H1 (cell line): ENCODE measurements around the gene GALNT13. TPM values are rescaled to one million over a fixed set of nuclear protein-coding genes. Genes with fewer than 3 reads are reported as not detected.

Experiments
- CTCF ChIA-PET: fragments of 300-600 bp; sonication (Branson Sonifier 250); formaldehyde crosslinking; loops from one replicate; lab custom pipeline; 2021; ENCODE audit not compliant: partially characterized antibody; lab: Charles Lee
- POLR2A ChIA-PET: fragments of 300-600 bp; sonication (Branson Sonifier 250); formaldehyde crosslinking; loops from one replicate; lab custom pipeline; 2021; ENCODE audit warnings: inconsistent platforms; ENCODE audit not compliant: partially characterized antibody; lab: Charles Lee
- DNase-seq, 2 experiments: peaks; one replicate each; pipeline versions ENCODE4 v3.0.0 to v3.0.0-alpha.2; 2010 to 2022; ENCODE audit warnings: low spot score in 2 of 2, low read depth in 1 of 2, mixed read lengths in 1 of 2
- FAIRE-seq: peaks from 2 replicates; lab custom pipeline; 2011; peaks lifted over from hg19 to GRCh38; lab: Jason Lieb, UNC
- H2AFZ ChIP-seq: 2 replicates; pipeline ENCODE4 v1.8.1; 2012; ENCODE audit warnings: low read length, inconsistent platforms
- H2AK5ac ChIP-seq: 2 replicates; pipeline ENCODE4 v1.6.1; 2013; ENCODE audit warnings: low read depth, low read length
- H2BK120ac ChIP-seq: replicated peaks from 2 replicates; pipeline ENCODE3; 2013; ENCODE audit warnings: low read depth, low read length, inconsistent platforms
- H2BK12ac ChIP-seq: 2 replicates; pipeline ENCODE4 v1.6.1; 2013; ENCODE audit warnings: low read depth, low read length
- H2BK15ac ChIP-seq: 2 replicates; pipeline ENCODE4 v1.6.1; 2013; ENCODE audit warnings: low read length
- H2BK20ac ChIP-seq: 2 replicates; pipeline ENCODE4 v1.6.1; 2013; ENCODE audit warnings: low read length
- H2BK5ac ChIP-seq: 2 replicates; pipeline ENCODE4 v1.6.1; 2013; ENCODE audit warnings: low read depth, low read length
- H3K14ac ChIP-seq: 2 replicates; pipeline ENCODE4 v1.6.1; 2013; ENCODE audit warnings: inconsistent platforms; ENCODE audit not compliant: insufficient read length
- H3K18ac ChIP-seq: 2 replicates; pipeline ENCODE4 v1.6.1; 2013; ENCODE audit warnings: low read length; ENCODE audit errors: extremely low read depth
- H3K23ac ChIP-seq: 2 replicates; pipeline ENCODE4 v1.6.1; 2013; ENCODE audit warnings: inconsistent platforms; ENCODE audit not compliant: insufficient read length
- H3K23me2 ChIP-seq: 2 replicates; pipeline ENCODE4 v1.6.1; 2013; ENCODE audit warnings: low read depth, low read length
- H3K27ac ChIP-seq: 2 replicates; pipeline ENCODE4 v1.6.1; 2011; ENCODE audit warnings: low read depth, low read length, inconsistent platforms
- H3K27me3 ChIP-seq, 4 experiments: replicated peaks in 1 of 4; 1 replicate in 1 of 4; 2 replicates in 3 of 4; pipeline versions ENCODE4 v1.6.1 to v1.8.1; 2011 to 2013; ENCODE audit warnings: low read length in 3 of 4, mild to moderate bottlenecking in 3 of 4, inconsistent platforms in 2 of 4, mixed read lengths in 2 of 4, moderate library complexity in 1 of 4; ENCODE audit not compliant: control insufficient read depth in 3 of 4, insufficient read depth in 3 of 4; ENCODE audit errors: extremely low read depth in 1 of 4
- H3K36me3 ChIP-seq, 4 experiments: 2 replicates each; pipeline versions ENCODE4 v1.6.1 to v1.8.1; 2011 to 2013; ENCODE audit warnings: mild to moderate bottlenecking in 4 of 4, low read length in 3 of 4, moderate library complexity in 2 of 4, control low read depth in 1 of 4, inconsistent platforms in 1 of 4; ENCODE audit not compliant: insufficient read depth in 4 of 4, control insufficient read depth in 2 of 4
- H3K4ac ChIP-seq: replicated peaks from 2 replicates; pipeline ENCODE3; 2013; ENCODE audit warnings: low read length, low read depth, mixed read lengths, inconsistent platforms; ENCODE audit not compliant: insufficient read length
- H3K4me1 ChIP-seq, 4 experiments: replicated peaks in 1 of 4; 1 replicate in 1 of 4; 2 replicates in 3 of 4; pipeline versions ENCODE4 v1.6.1 to v1.8.1; 2011 to 2013; ENCODE audit warnings: low read length in 3 of 4, inconsistent platforms in 2 of 4, mixed read lengths in 1 of 4; ENCODE audit not compliant: insufficient read depth in 4 of 4, control insufficient read depth in 3 of 4
- H3K4me2 ChIP-seq, 2 experiments: 2 replicates each; pipeline versions ENCODE4 v1.6.1 to v1.8.1; 2011 to 2013; ENCODE audit warnings: low read depth in 2 of 2, low read length in 2 of 2, control low read depth in 1 of 2, inconsistent platforms in 1 of 2, mild to moderate bottlenecking in 1 of 2; ENCODE audit not compliant: insufficient read depth in 1 of 2
- H3K4me3 ChIP-seq, 4 experiments: fragments of 200-600, 300-600 bp in 1 of 4; sonication (generic), shearing (Covaris generic), sonication (Bioruptor Twin) in 1 of 4; 2 replicates each; pipeline versions ENCODE4 v1.5.1 to v1.8.1; 2011 to 2016; ENCODE audit warnings: low read length in 4 of 4, low read depth in 3 of 4, control low read depth in 2 of 4, inconsistent platforms in 2 of 4, mild to moderate bottlenecking in 2 of 4, mixed read lengths in 1 of 4, moderate library complexity in 1 of 4; ENCODE audit not compliant: insufficient read depth in 2 of 4; ENCODE audit errors: extremely low read depth in 1 of 4
- H3K56ac ChIP-seq: replicated peaks from 2 replicates; pipeline ENCODE3; 2013; ENCODE audit warnings: low read depth, mild to moderate bottlenecking, mixed read lengths, low read length, inconsistent platforms; ENCODE audit not compliant: insufficient read length
- H3K79me1 ChIP-seq: 2 replicates; pipeline ENCODE4 v1.6.1; 2013; ENCODE audit warnings: low read depth, low read length, control low read depth
- H3K79me2 ChIP-seq, 2 experiments: 2 replicates each; pipeline versions ENCODE4 v1.6.1 to v1.8.1; 2012 to 2013; ENCODE audit warnings: low read length in 2 of 2, mild to moderate bottlenecking in 2 of 2, inconsistent platforms in 1 of 2; ENCODE audit not compliant: insufficient read depth in 2 of 2, control insufficient read depth in 1 of 2
- H3K9ac ChIP-seq, 4 experiments: replicated peaks in 1 of 4; 1 replicate in 1 of 4; 2 replicates in 3 of 4; pipeline versions ENCODE4 v1.6.1 to v1.8.1; 2011 to 2013; ENCODE audit warnings: low read depth in 3 of 4, low read length in 3 of 4, control low read depth in 2 of 4, mild to moderate bottlenecking in 2 of 4, moderate library complexity in 2 of 4, inconsistent platforms in 1 of 4; ENCODE audit errors: extremely low read depth in 1 of 4
- H3K9me3 ChIP-seq, 2 experiments: 2 replicates each; pipeline versions ENCODE4 v1.6.1 to v1.8.1; 2012 to 2013; ENCODE audit warnings: mild to moderate bottlenecking in 2 of 2, moderate library complexity in 2 of 2, control low read depth in 1 of 2, inconsistent platforms in 1 of 2, low read depth in 1 of 2, low read length in 1 of 2, mixed read lengths in 1 of 2; ENCODE audit not compliant: insufficient read depth in 2 of 2
- H4K20me1 ChIP-seq, 2 experiments: replicated peaks in 1 of 2; 2 replicates each; pipeline versions ENCODE3 to v1.8.1; 2011 to 2013; ENCODE audit warnings: inconsistent platforms in 2 of 2, low read length in 2 of 2, mild to moderate bottlenecking in 1 of 2; ENCODE audit not compliant: insufficient read depth in 2 of 2, control insufficient read depth in 1 of 2
- H4K5ac ChIP-seq: 2 replicates; pipeline ENCODE4 v1.6.1; 2013; ENCODE audit warnings: low read length, low read depth, mixed read lengths, inconsistent platforms; ENCODE audit not compliant: insufficient read length
- H4K8ac ChIP-seq: 2 replicates; pipeline ENCODE4 v1.8.0; 2013; ENCODE audit warnings: mild to moderate bottlenecking, moderate library complexity, low read length, inconsistent platforms; ENCODE audit not compliant: insufficient read depth; ENCODE audit errors: extremely low read depth
- H4K91ac ChIP-seq: replicated peaks from 2 replicates; pipeline ENCODE3; 2013; ENCODE audit warnings: low read length, mixed read lengths, inconsistent platforms; ENCODE audit not compliant: insufficient read length
- BACH1 ChIP-seq: IDR thresholded peaks from 2 replicates; pipeline ENCODE4 v1.6.1; 2012; ENCODE audit warnings: low read length, improper control_type of control experiment
- CBX5 ChIP-seq: fragments of 300-800, 300-1000 bp; sonication (generic); IDR thresholded peaks from 2 replicates; pipeline ENCODE4 v1.7.1; 2016; ENCODE audit warnings: antibody characterized with exemption, low read length, low read depth
- CHD1 ChIP-seq: IDR thresholded peaks from 2 replicates; pipeline ENCODE4 v1.6.1; 2012; ENCODE audit warnings: low read depth, low read length, improper control_type of control experiment
- EZH2 ChIP-seq: fragments of 200-600 bp; sonication (generic); IDR thresholded peaks from 2 replicates; pipeline ENCODE4 v1.7.1; 2012; ENCODE audit warnings: low read depth, mild to moderate bottlenecking, moderate library complexity, low read length, inconsistent platforms; ENCODE audit not compliant: severe bottlenecking
- POLR2A ChIP-seq, 2 experiments: IDR thresholded peaks; 1 replicate in 1 of 2; 2 replicates in 1 of 2; pipeline ENCODE4 v1.6.1; 2011; ENCODE audit warnings: low read depth in 2 of 2, low read length in 2 of 2, mild to moderate bottlenecking in 2 of 2; ENCODE audit errors: control extremely low read depth in 1 of 2
- RXRA ChIP-seq: IDR thresholded peaks from 2 replicates; pipeline ENCODE4 v1.6.1; 2011; ENCODE audit warnings: low read depth, mild to moderate bottlenecking, low read length, moderate library complexity; ENCODE audit not compliant: insufficient read depth
- whole genome bisulfite sequencing, 2 experiments: shearing (Covaris generic) in 1 of 2; methylation state at CpG; one replicate each; pipeline versions ENCODE4 v1.1.6 to v1.1.7; 2013 to 2015; ENCODE audit warnings: low lambda C conversion rate in 2 of 2, mixed read lengths in 2 of 2, inconsistent platforms in 1 of 2, low coverage in 1 of 2, missing lambda C conversion rate in 1 of 2; ENCODE audit not compliant: insufficient replicate concordance in 2 of 2, insufficient coverage in 1 of 2, insufficient read length in 1 of 2; ENCODE audit errors: extremely low coverage in 1 of 2, missing lambda C conversion rate in 1 of 2; 5-methylcytosine and 5-hydroxymethylcytosine counted together
- polyA plus RNA-seq, 7 experiments: library from polyadenylated mRNA; depleted of rRNA in 3 of 7; stranded (reverse) in 5 of 7; unstranded in 2 of 7; fragments of >200 nt in 5 of 7; fragments of 200-250 nt in 2 of 7; gene quantifications; 1 replicate in 5 of 7; 2 replicates in 1 of 7; 4 replicates in 1 of 7; pipeline versions ENCODE4 v1.2.1 to v1.2.3, GENCODE V29; 2011 to 2013; ENCODE audit warnings: missing spikeins in 2 of 7, mixed read lengths in 2 of 7
- total RNA-seq: library from RNA; stranded (reverse); fragmentation: NEBNext Ultra II Directional; extraction: Animal tissue kit (Norgen Biotek cat#: 25700); gene quantifications from 2 replicates; pipeline ENCODE4 v1.2.1, GENCODE V29; 2021

GALNT13 gene
- total and polyA plus RNA-seq, 2 of the 8 experiments (the other 6 are each of a cell fraction or from before 2014, with no cell fraction given): 3.2 to 9.6 TPM

DNA sequence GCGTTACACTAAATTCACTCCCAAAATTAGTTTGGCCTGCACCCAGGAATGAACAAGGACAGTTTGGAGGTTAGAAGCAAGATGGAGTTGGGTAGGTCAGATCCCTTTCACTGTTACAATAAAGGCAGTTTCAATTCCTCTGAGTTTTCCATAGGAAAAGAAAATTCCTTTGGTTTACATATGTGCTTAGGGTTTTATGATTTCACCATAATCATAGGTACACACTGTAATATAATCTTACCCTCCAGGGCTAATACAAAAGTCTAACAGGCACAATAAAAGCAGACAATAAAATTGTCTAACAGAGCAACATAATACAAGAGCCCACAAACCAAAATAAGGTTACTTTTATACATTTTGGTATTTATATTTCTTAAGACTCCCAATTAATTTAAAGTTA, 435.3 kb downstream of the GALNT13 start:
- no peaks in the 10 kb centered on the region for H3K36me3 ChIP-seq
- TF ChIP-seq BACH1 (no peak), EZH2 (no peak), CHD1 (no peak), CBX5 (no peak), RXRA (no peak), POLR2A (IDR thresholded peaks at IDR 0.05; ENCODE audit: control extremely low read depth in 1 of 2, low read depth in 2 of 2, low read length in 2 of 2) (no peak)
- H3K4ac ChIP-seq: no peak overlapping the region
- no peak for FAIRE-seq
- no peak overlapping the region for H3K14ac ChIP-seq
- H3K4me2 ChIP-seq: no peak overlapping the region
- H3K4me3 ChIP-seq: no peak overlapping the region
- no peak overlapping the region for H2BK20ac ChIP-seq
- H3K18ac ChIP-seq: no peak overlapping the region
- no peaks in the 10 kb centered on the region for H3K4me1 ChIP-seq
- no peaks in the 10 kb centered on the region for H3K79me2 ChIP-seq
- no peak overlapping the region for H2BK120ac ChIP-seq
- H3K9me3 ChIP-seq: no peaks in the 10 kb centered on the region
- no peaks in the 10 kb centered on the region for H4K20me1 ChIP-seq
- ChIA-PET POLR2A (interaction anchor here (0.7 kb wide), 1 partner anchor 29 kb away, joined by 3 read pairs; no protein-coding TSS in a partner anchor), CTCF (no interaction called here)
- no peaks in the 10 kb centered on the region for H3K23me2 ChIP-seq
- 100% methylated on average over 1 of the region's 1 CpG; no CpG with 5 or more reads in 1 of the 2 experiments for WGBS, 2 experiments
- H2AK5ac ChIP-seq: no peak overlapping the region
- no peaks in the 10 kb centered on the region for H3K79me1 ChIP-seq
- no peak overlapping the region for H3K23ac ChIP-seq
- no peak overlapping the region for H2AFZ ChIP-seq
- no peak overlapping the region for H2BK5ac ChIP-seq
- H3K56ac ChIP-seq: no peak overlapping the region
- no peak overlapping the region for H2BK12ac ChIP-seq
- H4K8ac ChIP-seq: no peak overlapping the region
- no peak overlapping the region for H3K27ac ChIP-seq
- H3K9ac ChIP-seq: no peak overlapping the region
- no peak overlapping the region for H2BK15ac ChIP-seq
- H4K91ac ChIP-seq: no peak overlapping the region
- no peak for DNase-seq
- H4K5ac ChIP-seq: no peak overlapping the region
- H3K27me3 ChIP-seq: no peaks in the 10 kb centered on the region
